SK-N-SH (cell line): Measurements from ENCODE around the gene FNDC10. TPM values are rescaled to one million over a fixed set of nuclear protein-coding genes. Genes with fewer than 3 reads are reported as not detected.

Experiments used
- CTCF ChIA-PET: fragments of 300-600, 350-600 bp; formaldehyde crosslinking; extraction: SDS; loops from one replicate; lab custom pipeline; 2021; lab: Yijun Ruan, JAX
- POLR2A ChIA-PET: fragments of 350-600 bp; sonication (Branson Sonifier 250); formaldehyde crosslinking; extraction: SDS; loops from one replicate; lab custom pipeline; 2020; ENCODE audit warnings: antibody characterized with exemption, inconsistent platforms; lab: Yijun Ruan, JAX
- DNase-seq: peaks from one replicate; pipeline ENCODE4 v3.0.0; 2012
- H2AFZ ChIP-seq: fragments of 200-600 bp; sonication (generic); 2 replicates; pipeline ENCODE4 v1.8.1; 2016; ENCODE audit warnings: antibody characterized with exemption, mild to moderate bottlenecking, low read depth
- H3F3A ChIP-seq: fragments of 200-600 bp; sonication (generic); replicated peaks from 2 replicates; pipeline ENCODE3; 2016; ENCODE audit warnings: antibody characterized with exemption, mild to moderate bottlenecking; ENCODE audit not compliant: insufficient read depth
- H3K27ac ChIP-seq, 2 experiments: fragments of 200-500 bp in 1 of 2; fragments of 200-600 bp in 1 of 2; sonication (Bioruptor generic) in 1 of 2; sonication (generic), shearing (Covaris generic) in 1 of 2; 2 replicates each; pipeline versions ENCODE4 v1.5.1 to v1.6.1; 2014 to 2016; ENCODE audit warnings: low read depth in 2 of 2, inconsistent platforms in 1 of 2, low read length in 1 of 2, mild to moderate bottlenecking in 1 of 2, mixed read lengths in 1 of 2
- H3K27me3 ChIP-seq: fragments of 200-600 bp; sonication (generic), shearing (Covaris generic); 2 replicates; pipeline ENCODE4 v1.6.1; 2016; ENCODE audit warnings: mixed run types; ENCODE audit not compliant: insufficient read depth
- H3K36me3 ChIP-seq, 2 experiments: fragments of 200-500 bp in 1 of 2; fragments of 200-600 bp in 1 of 2; sonication (Bioruptor generic) in 1 of 2; sonication (generic) in 1 of 2; replicated peaks in 1 of 2; 2 replicates each; pipeline versions ENCODE3 to v1.5.1; 2014 to 2016; ENCODE audit warnings: low read length in 1 of 2, mild to moderate bottlenecking in 1 of 2; ENCODE audit not compliant: insufficient read depth in 2 of 2, control insufficient read depth in 1 of 2
- H3K4me1 ChIP-seq, 2 experiments: fragments of 200-500 bp in 1 of 2; fragments of 200-600 bp in 1 of 2; sonication (Bioruptor generic) in 1 of 2; sonication (generic), shearing (Covaris generic) in 1 of 2; 2 replicates each; pipeline versions ENCODE4 v1.5.1 to v1.6.1; 2014 to 2016; ENCODE audit warnings: low read depth in 1 of 2, low read length in 1 of 2, mixed run types in 1 of 2; ENCODE audit not compliant: insufficient read depth in 2 of 2, control insufficient read depth in 1 of 2
- H3K4me2 ChIP-seq: fragments of 200-600 bp; sonication (generic), shearing (Covaris generic); 2 replicates; pipeline ENCODE4 v1.6.1; 2017; ENCODE audit warnings: mixed run types
- H3K4me3 ChIP-seq, 2 experiments: fragments of 200-500 bp in 1 of 2; fragments of 200-600 bp in 1 of 2; sonication (Bioruptor generic) in 1 of 2; sonication (generic), shearing (Covaris generic) in 1 of 2; 2 replicates each; pipeline versions ENCODE4 v1.5.1 to v1.8.1; 2014 to 2016; ENCODE audit warnings: low read depth in 2 of 2, inconsistent platforms in 1 of 2, low read length in 1 of 2, mild to moderate bottlenecking in 1 of 2, mixed read lengths in 1 of 2, moderate library complexity in 1 of 2
- H3K79me2 ChIP-seq: fragments of 200-600 bp; sonication (generic); 2 replicates; pipeline ENCODE4 v1.8.1; 2017; ENCODE audit warnings: mild to moderate bottlenecking; ENCODE audit not compliant: insufficient read depth
- H3K9ac ChIP-seq: fragments of 200-600 bp; sonication (generic); 2 replicates; pipeline ENCODE4 v1.6.1; 2017; ENCODE audit warnings: mixed run types
- H3K9me2 ChIP-seq: fragments of 200-600 bp; sonication (generic); 2 replicates; pipeline ENCODE4 v1.6.1; 2017; ENCODE audit warnings: mixed run types
- H3K9me3 ChIP-seq: fragments of 200-600 bp; sonication (generic); 2 replicates; pipeline ENCODE4 v1.6.1; 2017; ENCODE audit warnings: mixed run types, mild to moderate bottlenecking, moderate library complexity
- H4K20me1 ChIP-seq: fragments of 200-600 bp; sonication (generic); 2 replicates; pipeline ENCODE4 v1.6.1; 2017; ENCODE audit warnings: mild to moderate bottlenecking, mixed run types; ENCODE audit not compliant: insufficient read depth
- CHD2 ChIP-seq: fragments of 150-350 bp; IDR thresholded peaks from 2 replicates; pipeline ENCODE4 v1.6.1; 2018; ENCODE audit warnings: low read length; ENCODE audit not compliant: partially characterized antibody
- CTCF ChIP-seq: fragments of 200-600 bp; sonication (generic); IDR thresholded peaks from 2 replicates; pipeline ENCODE4 v1.6.1; 2017; ENCODE audit warnings: antibody characterized with exemption, mild to moderate bottlenecking, moderate library complexity
- ELF1 ChIP-seq: IDR thresholded peaks from 2 replicates; pipeline ENCODE4 v1.4.0; 2012
- EP300 ChIP-seq, 2 experiments: IDR thresholded peaks; 2 replicates each; pipeline versions ENCODE4 v1.4.0 to v1.6.1; 2012; ENCODE audit warnings: borderline replicate concordance in 1 of 2, low read depth in 1 of 2, low read length in 1 of 2
- FOXM1 ChIP-seq: IDR thresholded peaks from 2 replicates; pipeline ENCODE4 v1.4.0; 2012; ENCODE audit warnings: low read depth, mild to moderate bottlenecking
- GABPA ChIP-seq: IDR thresholded peaks from 2 replicates; pipeline ENCODE4 v1.4.0; 2012; ENCODE audit warnings: low read depth, mild to moderate bottlenecking
- JUND ChIP-seq: IDR thresholded peaks from 2 replicates; pipeline ENCODE4 v1.4.0; 2012
- MAX ChIP-seq: IDR thresholded peaks from 2 replicates; pipeline ENCODE4 v1.4.0; 2012; ENCODE audit warnings: low read depth
- MEF2A ChIP-seq: IDR thresholded peaks from 2 replicates; pipeline ENCODE4 v1.4.0; 2012; ENCODE audit warnings: low read depth, borderline replicate concordance
- MXI1 ChIP-seq: IDR thresholded peaks from 2 replicates; pipeline ENCODE4 v1.6.1; 2012; ENCODE audit warnings: mild to moderate bottlenecking, low read depth, low read length, improper control_type of control experiment
- NRF1 ChIP-seq: IDR thresholded peaks from 2 replicates; pipeline ENCODE4 v1.6.1; 2012; ENCODE audit warnings: low read depth, mild to moderate bottlenecking, low read length
- POLR2AphosphoS5 ChIP-seq: IDR thresholded peaks from 2 replicates; pipeline ENCODE4 v1.6.1; 2012; ENCODE audit warnings: low read depth, low read length
- RAD21 ChIP-seq: IDR thresholded peaks from 2 replicates; pipeline ENCODE4 v1.6.1; 2012; ENCODE audit warnings: mild to moderate bottlenecking, low read length
- RCOR1 ChIP-seq: fragments of 150-350 bp; IDR thresholded peaks from 2 replicates; pipeline ENCODE4 v1.6.1; 2017; ENCODE audit warnings: antibody characterized with exemption, low read length
- SIN3A ChIP-seq: IDR thresholded peaks from 2 replicates; pipeline ENCODE4 v1.6.1; 2012; ENCODE audit warnings: low read depth, mild to moderate bottlenecking, low read length, moderate library complexity, borderline replicate concordance
- SMC3 ChIP-seq: IDR thresholded peaks from 2 replicates; pipeline ENCODE4 v1.6.1; 2012; ENCODE audit warnings: low read depth, low read length, improper control_type of control experiment
- TAF1 ChIP-seq: IDR thresholded peaks from 2 replicates; pipeline ENCODE4 v1.6.1; 2012; ENCODE audit warnings: low read depth, mild to moderate bottlenecking, low read length, moderate library complexity, borderline replicate concordance
- TCF12 ChIP-seq: IDR thresholded peaks from 2 replicates; pipeline ENCODE4 v1.4.0; 2012
- USF1 ChIP-seq: IDR thresholded peaks from 2 replicates; pipeline ENCODE4 v1.4.0; 2012; ENCODE audit warnings: low read depth, borderline replicate concordance
- USF2 ChIP-seq: fragments of 150-350 bp; IDR thresholded peaks from 2 replicates; pipeline ENCODE4 v1.6.1; 2017; ENCODE audit warnings: antibody characterized with exemption, low read length, low read depth, borderline replicate concordance
- YY1 ChIP-seq: IDR thresholded peaks from 2 replicates; pipeline ENCODE4 v1.4.0; 2012; ENCODE audit warnings: low read depth, mild to moderate bottlenecking
- ZBTB33 ChIP-seq: IDR thresholded peaks from 2 replicates; pipeline ENCODE4 v1.4.0; 2012; ENCODE audit warnings: low read depth, borderline replicate concordance
- WGBS: methylation state at CpG from one replicate; pipeline ENCODE4 v1.1.6; 2017; ENCODE audit warnings: low lambda C conversion rate; 5-methylcytosine and 5-hydroxymethylcytosine counted together
- polyA plus RNA-seq, 3 experiments: library from polyadenylated mRNA; depleted of rRNA; stranded (reverse); fragments of >200 nt; gene quantifications; 2 replicates each; pipeline ENCODE4 v1.2.3, GENCODE V29; 2012

The FNDC10 gene
- polyA plus RNA-seq, 1 of the 3 experiments (the other 2 are of a cell fraction) = 6.7 TPM

GRCh38 chr1:1574721-1575537 lies 25.0 kb downstream of the FNDC10 start, which contains the start of gene SSU72 (continued):
- TF ChIP-seq POLR2AphosphoS5 (peak; percentile 90), ELF1 (peak; percentile 65), SMC3 (no peak), NRF1 (0 out of 2 replicates have a peak, but pooled peaks have one; percentile 11), ZBTB33 (no peak), EP300 (IDR thresholded peaks at IDR 0.05; ENCODE audit: borderline replicate concordance in 1 of 2, low read depth in 1 of 2, low read length in 1 of 2) (no peak), MAX (0 out of 2 replicates have a peak, but pooled peaks have one; percentile 32), USF2 (no peak), FOXM1 (no peak)

- peak overlapping the region; percentile 84 for H3K4me2 ChIP-seq
- TF ChIP-seq CHD2 = peak; percentile 70
- TF ChIP-seq USF1 = 0 out of 2 replicates have a peak, but pooled peaks have one; percentile 2
- peak; percentile 40 for TF ChIP-seq RAD21
- TF ChIP-seq MXI1 = peak; percentile 66
- TF ChIP-seq TCF12 = no peak
- TF ChIP-seq RCOR1 = no peak
- TF ChIP-seq MAX = peak; percentile 48; the same call in 1 of the 2 replicates
- 0 out of 2 replicates have a peak, but pooled peaks have one; percentile 36 for TF ChIP-seq SIN3A
- no peak for TF ChIP-seq MEF2A
- 0 out of 2 replicates have a peak, but pooled peaks have one; percentile 43 for TF ChIP-seq GABPA
- TF ChIP-seq CTCF = peak; percentile 35
- TF ChIP-seq TAF1 = peak; percentile 41; the same call in 1 of the 2 replicates
- no peak for TF ChIP-seq JUND
- peak; percentile 13; the same call in 1 of the 2 replicates for TF ChIP-seq SMC3
- TF ChIP-seq YY1 = peak; percentile 87
- H3K27ac ChIP-seq = peak overlapping the region; percentile 94 to 97
- peak overlapping the region; percentile 73 to 86 for H3K4me3 ChIP-seq
- peaks cover 0 to 7% of the 10 kb centered on the region in 2 experiments; a peak in 1 of 4 replicates for H3K4me1 ChIP-seq
- POLR2A ChIA-PET = no interaction called here
- H3K9me2 ChIP-seq = no peaks in the 10 kb centered on the region
- no peaks in the 10 kb centered on the region; the same call in 1 of the 2 replicates for H3K27me3 ChIP-seq
- CTCF ChIA-PET = interaction anchor here (0.6 to 1.1 kb wide), 2 partner anchors 12 to 32 kb away, joined by 3 read pairs; no protein-coding TSS in a partner anchor
- peaks cover 17% of the 10 kb centered on the region for H3F3A ChIP-seq
- under 1% methylated on average over 20 of the region's 96 CpGs for WGBS
- DNase-seq = peak; percentile 91
- peaks cover 2 to 15% of the 10 kb centered on the region in 2 experiments for H3K36me3 ChIP-seq
- peak overlapping the region; percentile 98 for H3K9ac ChIP-seq
- peaks cover 53% of the 10 kb centered on the region for H3K79me2 ChIP-seq
- H3K9me3 ChIP-seq = no peaks in the 10 kb centered on the region
- peaks cover 25% of the 10 kb centered on the region for H4K20me1 ChIP-seq
- peak overlapping the region; percentile 51; the same call in 1 of the 2 replicates for H2AFZ ChIP-seq
Measured at GRCh38 chr1:1573843-1574720, 25.9 kb downstream of the FNDC10 start.
